Measurements from ENCODE around the gene ZBED1. TPM values are rescaled to one million over a fixed set of nuclear protein-coding genes. Genes with fewer than 3 reads are reported as not detected.

ZBED1 gene
- 10 to 100 TPM; 28.7 to 63.1 (median 36.3) TPM for total RNA-seq
- polyA plus RNA-seq, result 10 to 100 TPM; 18.6 to 67.9 (median 37.6) TPM
- long read RNA-seq, donor 1, full-length matches to known transcripts, result 93 of 118 reads
- long read RNA-seq, donor 1, partial matches to known transcripts, result 24 of 118 reads
- long read RNA-seq, donor 1, other reads (novel, unspliced or antisense), result 1 of 118 reads
- long read RNA-seq, donor 2, full-length matches to known transcripts, result 70 of 102 reads
- long read RNA-seq, donor 2, partial matches to known transcripts, result 0 of 102 reads
- long read RNA-seq, donor 2, other reads (novel, unspliced or antisense), result 32 of 102 reads

DNA sequence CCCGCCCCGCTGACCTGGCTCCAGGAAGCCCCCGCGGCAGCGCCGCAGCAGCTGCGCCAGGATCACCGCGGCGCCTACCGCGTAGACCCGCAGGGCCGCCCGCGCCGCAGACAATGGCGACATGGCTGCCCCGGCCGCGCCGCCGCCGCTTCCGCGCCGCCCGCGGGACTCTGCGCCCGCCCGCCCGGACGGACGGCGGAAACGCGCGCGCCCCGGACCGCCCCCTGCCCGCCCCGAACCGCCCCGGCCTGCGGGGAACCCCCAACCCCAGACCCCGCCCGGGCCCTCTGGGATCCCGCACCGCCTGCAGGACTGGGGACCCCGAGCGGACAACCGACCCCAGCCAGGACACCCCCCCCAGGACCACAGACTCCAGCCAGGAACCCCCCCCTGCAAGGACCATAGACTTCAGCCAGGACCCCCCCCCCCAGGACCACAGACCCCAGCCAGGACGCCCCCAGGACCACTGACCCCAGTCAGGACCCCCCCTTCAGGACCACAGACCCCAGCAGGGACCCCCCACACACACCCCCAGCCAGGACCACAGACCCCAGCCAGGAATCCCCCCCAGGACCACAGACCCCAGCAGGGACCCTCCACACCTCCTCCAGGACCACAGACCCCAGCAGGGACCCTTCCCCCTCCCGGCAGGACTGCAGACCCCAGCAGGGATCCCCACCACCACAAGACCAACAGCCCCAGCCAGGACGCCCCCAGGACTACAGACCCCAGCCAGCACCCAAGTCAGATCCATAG, at the start of gene ZBED1, which contains the start of gene DHRSX:
Gene ZBED1 (minus strand): TSS at position 174 of the 756 bp plus-strand sequence. CDS start 10,257 bp downstream, outside the sequence.
Gene DHRSX (minus strand): TSS at position 174 of the 756 bp plus-strand sequence. CDS start 51 bp downstream, at position 123.
- intact Hi-C loops (cut with DNase I), result loop anchor here in 1 of 2 donors (5.0 kb wide), 1 partner anchor 179 kb away; no protein-coding TSS in a partner anchor
- ATAC-seq (peak; percentile 29 to 50 (median 44)), DNase-seq (peak; percentile 47 to 66)

DNA sequence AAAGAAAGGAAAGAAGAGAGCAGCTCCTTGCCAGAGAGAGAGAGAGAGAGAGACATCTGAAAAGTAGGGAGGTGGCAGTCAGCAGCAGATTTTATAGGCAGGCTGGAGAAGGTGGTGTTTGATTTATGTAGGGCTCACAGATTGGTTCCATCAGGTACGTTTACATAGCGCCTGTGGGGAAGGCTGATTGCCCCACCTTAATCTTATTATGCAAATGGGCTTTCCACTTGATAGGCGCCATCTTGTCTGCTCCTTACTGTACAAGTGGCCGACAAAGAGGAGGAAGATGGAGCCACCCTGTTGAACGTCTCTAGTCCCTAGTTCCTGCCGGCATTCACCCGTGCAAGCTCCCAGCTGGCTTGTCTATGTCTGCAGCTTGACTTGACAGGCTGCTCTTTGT, 49.1 kb upstream of the ZBED1 start:
- DNase-seq (no peak), ATAC-seq (no peak)
- Histone ChIP-seq H3K27ac (no peak overlapping the region), H3K4me3 (no peak overlapping the region), H3K27me3 (ENCODE audit: insufficient read depth in 3 of 3, low read length in 2 of 3) (peaks cover 0 to 8% (median 3%) of the 10 kb centered on the region in 3 donors), H3K36me3 (ENCODE audit: insufficient read depth in 1 of 2, low read depth in 1 of 2) (no peaks in the 10 kb centered on the region), H3K9me3 (no peaks in the 10 kb centered on the region), H3K4me1 (no peaks in the 10 kb centered on the region)
- 37 to 44% (median 40%) methylated on average over 7 of the region's 7 CpGs for WGBS, 3 donors
- TF ChIP-seq, protein P1, sequence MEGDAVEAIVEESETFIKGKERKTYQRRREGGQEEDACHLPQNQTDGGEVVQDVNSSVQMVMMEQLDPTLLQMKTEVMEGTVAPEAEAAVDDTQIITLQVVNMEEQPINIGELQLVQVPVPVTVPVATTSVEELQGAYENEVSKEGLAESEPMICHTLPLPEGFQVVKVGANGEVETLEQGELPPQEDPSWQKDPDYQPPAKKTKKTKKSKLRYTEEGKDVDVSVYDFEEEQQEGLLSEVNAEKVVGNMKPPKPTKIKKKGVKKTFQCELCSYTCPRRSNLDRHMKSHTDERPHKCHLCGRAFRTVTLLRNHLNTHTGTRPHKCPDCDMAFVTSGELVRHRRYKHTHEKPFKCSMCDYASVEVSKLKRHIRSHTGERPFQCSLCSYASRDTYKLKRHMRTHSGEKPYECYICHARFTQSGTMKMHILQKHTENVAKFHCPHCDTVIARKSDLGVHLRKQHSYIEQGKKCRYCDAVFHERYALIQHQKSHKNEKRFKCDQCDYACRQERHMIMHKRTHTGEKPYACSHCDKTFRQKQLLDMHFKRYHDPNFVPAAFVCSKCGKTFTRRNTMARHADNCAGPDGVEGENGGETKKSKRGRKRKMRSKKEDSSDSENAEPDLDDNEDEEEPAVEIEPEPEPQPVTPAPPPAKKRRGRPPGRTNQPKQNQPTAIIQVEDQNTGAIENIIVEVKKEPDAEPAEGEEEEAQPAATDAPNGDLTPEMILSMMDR (IDR thresholded peaks at IDR 0.05), result no peak
- intact Hi-C loops (cut with DNase I), result no loop called here

More for the DNA sequence above, at the start of gene ZBED1, which contains the start of gene DHRSX:
- H3K9me3 ChIP-seq, result no peaks in the 10 kb centered on the region
- H3K4me1 ChIP-seq, result peaks cover 14% of the 10 kb centered on the region
- H3K36me3 ChIP-seq (ENCODE audit: insufficient read depth in 1 of 2, low read depth in 1 of 2), result peaks cover 0 to 4% of the 10 kb centered on the region in 2 donors
- WGBS, 3 donors, result 3 to 5% (median 3%) methylated on average over 28 to 57 of the region's 57 CpGs
- TF ChIP-seq, protein P1 (IDR thresholded peaks at IDR 0.05), result no peak
- peak within 1 kb of the TSS; percentile 85 for H3K4me3 ChIP-seq
- peak within 1 kb of the TSS; percentile 90 for H3K27ac ChIP-seq
- H3K27me3 ChIP-seq (ENCODE audit: insufficient read depth in 3 of 3, low read length in 2 of 3), result no peaks in the 10 kb centered on the region

DNA sequence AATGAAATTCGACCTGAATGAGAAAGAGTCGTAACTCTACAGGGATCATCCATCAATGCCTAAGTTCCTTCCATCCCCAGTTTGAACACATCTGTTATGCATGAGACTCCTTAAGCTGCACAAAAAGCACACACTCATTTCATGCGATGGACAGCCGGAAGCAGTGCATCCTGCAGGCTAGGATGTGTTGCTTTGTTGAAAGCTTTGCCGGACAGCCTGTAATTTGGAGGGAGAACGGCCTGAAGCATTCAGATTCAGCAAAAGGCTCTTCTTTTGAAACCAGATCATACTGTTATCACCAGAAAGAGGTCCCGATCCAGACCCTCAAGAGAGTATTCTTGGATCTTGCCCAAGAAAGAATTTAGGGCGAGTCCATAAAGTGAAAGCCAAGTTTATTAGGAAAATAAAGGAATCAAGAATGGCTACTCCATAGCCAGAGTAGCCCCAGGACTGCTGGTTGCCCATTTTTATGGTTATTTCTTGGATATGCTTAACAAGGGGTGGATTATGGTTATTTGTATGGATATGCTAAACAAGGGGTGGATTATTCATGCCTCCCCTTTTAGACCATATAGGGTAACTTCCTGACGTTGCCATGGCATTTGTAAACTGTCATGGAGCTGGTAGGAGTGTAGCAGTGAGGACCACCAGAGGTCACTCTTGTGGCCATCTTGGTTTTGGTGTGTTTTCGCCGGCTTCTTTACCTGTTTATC, 48.1 kb upstream of the ZBED1 start:
- WGBS, 3 donors, result 29 to 31% (median 30%) methylated on average over 11 of the region's 11 CpGs
- TF ChIP-seq, protein P1 (IDR thresholded peaks at IDR 0.05), result no peak
- intact Hi-C loops (cut with DNase I), result no loop called here
- Histone ChIP-seq H3K4me3 (no peak overlapping the region), H3K27ac (no peak overlapping the region), H3K4me1 (no peaks in the 10 kb centered on the region), H3K27me3 (ENCODE audit: insufficient read depth in 3 of 3, low read length in 2 of 3) (peaks cover 0 to 3% (median 0%) of the 10 kb centered on the region in 3 donors), H3K36me3 (ENCODE audit: insufficient read depth in 1 of 2, low read depth in 1 of 2) (no peaks in the 10 kb centered on the region), H3K9me3 (no peaks in the 10 kb centered on the region)
- no peak for ATAC-seq
- DNase-seq, result no peak

DNA sequence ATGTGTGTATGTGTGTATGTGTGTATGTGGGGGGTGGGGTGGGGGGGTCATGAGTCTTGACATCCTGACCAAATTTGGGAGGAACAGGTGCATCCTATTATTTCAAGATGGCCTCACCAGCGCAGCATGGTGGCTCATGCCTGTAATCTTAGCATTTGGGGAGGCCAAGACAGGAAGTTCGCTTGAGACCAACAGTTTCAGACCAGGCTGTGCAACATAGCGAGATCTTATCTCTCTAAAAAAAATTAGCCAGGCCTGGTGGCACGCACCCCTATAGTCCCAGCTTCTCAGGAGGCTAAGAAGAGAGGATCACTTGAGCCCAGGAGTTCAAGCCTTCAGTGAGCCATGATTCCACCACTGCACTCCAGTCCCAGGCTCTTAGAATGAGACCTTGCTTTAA, 47.0 kb upstream of the ZBED1 start:
- H3K36me3 ChIP-seq (ENCODE audit: insufficient read depth in 1 of 2, low read depth in 1 of 2), result no peaks in the 10 kb centered on the region
- no peaks in the 10 kb centered on the region for H3K9me3 ChIP-seq
- H3K4me3 ChIP-seq, result no peak overlapping the region
- TF ChIP-seq, protein P1 (IDR thresholded peaks at IDR 0.05), result no peak
- H3K4me1 ChIP-seq, result no peaks in the 10 kb centered on the region
- ATAC-seq (no peak), DNase-seq (no peak)
- intact Hi-C loops (cut with DNase I), result no loop called here
- 63 to 86% (median 84%) methylated on average over 4 of the region's 4 CpGs for WGBS, 3 donors
- no peak overlapping the region for H3K27ac ChIP-seq
- H3K27me3 ChIP-seq (ENCODE audit: insufficient read depth in 3 of 3, low read length in 2 of 3), result peaks cover 0 to 3% (median 2%) of the 10 kb centered on the region in 3 donors

All from psoas muscle (tissue), 8 donors.